HG02798 (cell line): Measurements from ENCODE around the gene SBF1.

Experiments used
- ATAC-seq: cut with Tn5 transposase; IDR thresholded peaks from one replicate; pipeline ENCODE4 v1.9.1; 2021; ENCODE audit warnings: mild to moderate bottlenecking; ENCODE audit not compliant: unreplicated experiment, poor library complexity

Gene SBF1

GRCh38 chr22:50469377-50470305, 5.2 kb downstream of the SBF1 start:
- ATAC-seq: peak; percentile 62

GRCh38 chr22:50468626-50469025, 6.2 kb downstream of the SBF1 start:
- no peak for ATAC-seq

GRCh38 chr22:50467773-50468440, 6.9 kb downstream of the SBF1 start:
- ATAC-seq: no peak

DNA sequence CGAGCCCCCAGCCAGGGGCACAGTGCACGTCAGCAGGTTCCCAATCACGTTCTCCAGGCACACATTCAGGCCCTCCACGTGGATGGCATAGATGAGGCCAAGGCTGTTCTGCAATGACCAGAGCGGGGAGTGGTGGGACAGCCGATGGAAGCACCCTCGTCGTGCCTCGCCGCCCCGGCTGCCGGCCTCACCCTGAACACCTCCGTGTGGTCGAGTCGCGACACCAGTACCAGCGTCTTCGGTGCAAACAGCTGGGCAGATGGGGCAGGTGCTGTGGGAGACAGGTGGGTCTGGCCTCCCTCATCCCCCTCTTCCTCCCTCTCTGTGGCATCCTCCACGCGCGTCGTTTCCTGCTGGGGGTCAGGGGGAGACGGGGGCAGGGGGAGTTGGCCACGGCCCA, 7.5 kb downstream of the SBF1 start:
- no peak for ATAC-seq

GRCh38 chr22:50465066-50465930, 9.5 kb downstream of the SBF1 start:
- no peak for ATAC-seq

DNA sequence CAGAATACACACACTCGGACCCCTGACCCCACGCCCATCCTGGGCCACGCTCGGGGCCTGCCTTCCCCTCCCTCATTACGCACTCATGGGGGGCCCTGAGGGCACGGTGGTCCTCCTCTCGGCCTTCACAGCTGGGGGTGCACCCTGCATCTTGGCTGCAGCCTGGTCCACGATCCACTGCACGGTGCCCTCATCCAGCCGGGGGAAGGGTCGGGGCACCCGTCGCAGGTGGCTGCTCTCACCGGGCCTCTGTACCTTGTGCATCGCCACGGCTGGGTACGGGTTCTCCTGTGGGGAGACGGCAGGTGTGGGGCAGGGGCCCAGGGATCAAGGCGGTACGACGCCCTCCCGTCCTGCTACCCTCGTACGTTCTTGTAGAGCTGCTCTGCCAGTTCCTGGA, 10.4 kb downstream of the SBF1 start:
- no peak for ATAC-seq

DNA sequence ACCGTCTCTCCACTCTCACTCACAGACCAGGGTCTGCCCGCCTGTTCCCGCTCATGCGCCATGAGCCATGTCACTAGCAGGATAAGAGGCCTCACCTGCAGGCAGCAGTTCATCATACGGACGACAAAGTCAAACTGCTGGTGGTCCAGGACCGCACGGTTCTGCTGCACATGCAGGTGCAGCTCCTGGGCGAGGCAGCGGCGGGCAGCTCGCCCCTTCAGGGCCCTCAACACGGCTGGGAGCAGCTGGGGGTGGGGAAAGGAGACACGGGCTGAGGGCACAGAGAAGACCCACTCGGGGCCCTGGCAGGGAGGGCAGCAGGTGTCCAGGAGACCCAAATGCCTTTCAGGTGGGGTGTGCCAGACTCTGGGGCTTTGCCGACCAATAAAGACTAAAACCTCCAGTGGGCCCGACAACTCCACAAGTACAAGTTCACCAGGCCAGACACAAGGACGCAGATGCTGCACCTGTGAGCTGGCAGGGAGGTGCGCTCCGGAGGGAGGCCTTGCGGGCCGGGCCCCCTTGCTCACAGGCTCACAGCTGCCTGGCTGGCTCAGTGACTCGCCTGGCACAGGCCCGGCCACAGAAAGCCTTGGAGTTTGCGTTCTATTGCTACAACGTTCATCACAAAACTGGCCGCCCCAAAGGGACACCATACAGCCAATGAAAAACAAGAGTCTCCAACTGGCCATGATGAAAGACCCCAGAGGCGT, 11.5 kb downstream of the SBF1 start:
- ATAC-seq: no peak

GRCh38 chr22:50461979-50462540, 12.8 kb downstream of the SBF1 start:
- ATAC-seq: no peak

GRCh38 chr22:50461536-50461935, 13.3 kb downstream of the SBF1 start:
- ATAC-seq: no peak

- no peak for ATAC-seq
Observed at GRCh38 chr22:50460938-50461337, 13.9 kb downstream of the SBF1 start.

DNA sequence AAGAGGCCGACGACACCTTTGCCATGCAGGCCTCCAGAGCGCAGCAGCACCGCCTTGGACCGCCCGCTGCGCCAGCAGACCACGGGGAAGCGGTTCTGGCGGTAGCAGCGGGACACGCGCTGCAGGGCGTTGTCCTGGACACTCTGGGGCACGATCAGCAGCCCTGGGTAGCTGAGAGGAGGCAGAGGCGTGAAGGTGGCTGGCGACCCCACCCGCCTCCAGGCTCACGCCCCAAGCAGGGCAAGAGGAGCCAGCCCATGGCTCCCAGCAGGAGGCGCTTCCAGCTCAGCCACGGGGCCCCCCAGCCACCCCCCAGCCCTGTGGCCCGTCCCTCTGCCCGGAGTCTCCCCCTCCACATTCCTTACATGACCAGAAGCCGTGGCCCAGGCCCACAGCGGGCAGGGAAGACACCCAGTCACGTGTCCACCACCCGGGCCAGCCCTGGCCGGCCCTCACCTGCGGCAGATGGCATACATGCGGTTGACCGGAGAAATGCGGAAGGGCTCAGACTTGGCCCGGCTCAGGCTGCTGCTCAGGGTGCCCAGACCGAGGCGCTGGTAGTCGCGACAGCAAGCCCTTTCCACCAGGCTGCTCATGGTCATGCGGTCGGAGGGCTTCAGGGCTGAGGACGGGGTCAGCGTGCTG, 15.2 kb downstream of the SBF1 start:
- ATAC-seq: no peak

GRCh38 chr22:50459016-50459415, 15.8 kb downstream of the SBF1 start:
- ATAC-seq: no peak

- no peak for ATAC-seq
Observed at GRCh38 chr22:50456466-50457234, 18.2 kb downstream of the SBF1 start.

GRCh38 chr22:50456026-50456425, 18.8 kb downstream of the SBF1 start:
- ATAC-seq: no peak

DNA sequence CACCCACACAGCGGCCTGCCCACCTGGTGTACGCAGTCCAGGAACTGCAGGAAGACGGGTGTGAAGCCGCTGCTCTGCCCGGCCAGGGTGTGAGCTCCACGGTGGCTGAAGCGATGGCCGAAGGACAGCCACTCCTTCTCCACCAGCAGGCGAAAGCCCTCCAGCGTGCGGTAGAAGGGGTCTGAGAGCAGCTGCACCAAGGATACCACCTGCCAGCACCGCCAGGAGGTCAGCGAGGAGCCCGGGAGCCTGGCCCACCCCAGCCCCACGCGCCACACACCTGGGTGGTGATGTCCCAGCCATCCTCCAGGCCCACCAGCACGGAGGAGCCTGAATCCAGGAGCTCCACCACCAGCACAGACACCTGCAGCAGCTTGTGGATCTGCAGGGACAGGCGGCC, 19.6 kb downstream of the SBF1 start:
- ATAC-seq: no peak

DNA sequence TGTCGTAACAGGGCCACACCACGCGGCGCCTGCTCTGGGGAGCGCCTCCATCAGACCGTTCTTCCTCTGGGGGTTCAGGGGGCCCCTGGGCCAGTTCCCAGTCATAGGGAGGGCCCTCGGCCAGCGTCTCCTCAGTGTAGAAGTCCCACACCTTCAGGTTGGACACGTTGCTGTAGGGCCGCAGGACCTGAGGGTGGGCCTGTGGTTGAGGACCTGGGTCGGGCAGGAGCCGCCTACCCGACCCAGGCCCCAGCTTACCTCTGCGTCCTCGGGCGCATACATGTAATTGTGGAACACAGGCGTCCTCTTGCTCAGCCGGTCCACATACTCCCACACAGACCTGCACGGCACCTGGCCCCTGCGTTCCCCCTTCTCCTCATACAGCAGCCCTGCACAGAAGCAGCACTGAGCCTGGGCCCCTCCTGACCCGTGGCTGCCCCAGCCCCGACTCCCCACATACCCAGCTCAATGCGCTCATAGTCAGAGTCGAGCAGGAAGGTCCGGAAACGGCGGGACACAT, 20.2 kb downstream of the SBF1 start:
- no peak for ATAC-seq

GRCh38 chr22:50452649-50453048, 22.2 kb downstream of the SBF1 start:
- ATAC-seq: no peak
